GM19328 (cell line): Measurements from ENCODE around the gene XDH.

ENCODE experiments used
- ATAC-seq: cut with Tn5 transposase; IDR thresholded peaks from one replicate; pipeline ENCODE4 v1.9.1; 2021; ENCODE audit warnings: mild to moderate bottlenecking, moderate library complexity; ENCODE audit not compliant: unreplicated experiment

The XDH gene

GRCh38 chr2:31404302-31404701 lies 10.2 kb downstream of the XDH start:
- no peak for ATAC-seq

- ATAC-seq: no peak
Measured at GRCh38 chr2:31402388-31402787, 12.2 kb downstream of the XDH start.

- ATAC-seq: no peak
Measured at GRCh38 chr2:31401580-31401979, 13.0 kb downstream of the XDH start.

- no peak for ATAC-seq
Measured at GRCh38 chr2:31398881-31399280, 15.7 kb downstream of the XDH start.

- ATAC-seq: no peak
Measured at GRCh38 chr2:31397094-31397493, 17.4 kb downstream of the XDH start.

GRCh38 chr2:31390324-31390723 lies 24.2 kb downstream of the XDH start:
- ATAC-seq: no peak

- ATAC-seq: no peak
Measured at GRCh38 chr2:31388736-31389135, 25.8 kb downstream of the XDH start.

- no peak for ATAC-seq
Measured at GRCh38 chr2:31387850-31388249, 26.7 kb downstream of the XDH start.

GRCh38 chr2:31386648-31387047 lies 27.9 kb downstream of the XDH start:
- ATAC-seq: no peak

GRCh38 chr2:31386172-31386571 lies 28.4 kb downstream of the XDH start:
- no peak for ATAC-seq

- ATAC-seq: no peak
Measured at GRCh38 chr2:31384771-31385276, 29.7 kb downstream of the XDH start.

- no peak for ATAC-seq
Measured at GRCh38 chr2:31384351-31384750, 30.2 kb downstream of the XDH start.

- ATAC-seq: no peak
Measured at GRCh38 chr2:31383471-31384153, 30.9 kb downstream of the XDH start.

- ATAC-seq: no peak
Measured at GRCh38 chr2:31382452-31383120, 32.0 kb downstream of the XDH start.

GRCh38 chr2:31381601-31382000 lies 32.9 kb downstream of the XDH start:
- ATAC-seq: no peak

GRCh38 chr2:31380243-31380642 lies 34.3 kb downstream of the XDH start:
- no peak for ATAC-seq

GRCh38 chr2:31379747-31380146 lies 34.8 kb downstream of the XDH start:
- ATAC-seq: no peak

GRCh38 chr2:31378791-31379501 lies 35.6 kb downstream of the XDH start:
- no peak for ATAC-seq

GRCh38 chr2:31378389-31378788 lies 36.2 kb downstream of the XDH start:
- ATAC-seq: no peak

- no peak for ATAC-seq
Measured at GRCh38 chr2:31373127-31373526, 41.4 kb downstream of the XDH start.

- ATAC-seq: no peak
Measured at GRCh38 chr2:31372097-31372496, 42.4 kb downstream of the XDH start.

GRCh38 chr2:31371691-31372090 lies 42.9 kb downstream of the XDH start:
- ATAC-seq: no peak
